NB4 (cell line): Measurements from ENCODE around the gene EXOC6.

ENCODE experiments used
- DNase-seq: peaks from one replicate; pipeline ENCODE4 v3.0.0; 2010; ENCODE audit warnings: low read depth
- H3K4me3 ChIP-seq: one replicate; pipeline ENCODE4 v1.5.1; 2011; ENCODE audit warnings: mild to moderate bottlenecking, low read depth, low read length, moderate library complexity
- CTCF ChIP-seq: IDR thresholded peaks from one replicate; pipeline ENCODE4 v1.5.1; 2012; ENCODE audit warnings: low read depth, low read length
- MAX ChIP-seq: IDR thresholded peaks from 2 replicates; pipeline ENCODE4 v1.6.1; 2011; ENCODE audit warnings: low read depth, low read length
- MYC ChIP-seq: IDR thresholded peaks from 2 replicates; pipeline ENCODE4 v1.6.1; 2011; ENCODE audit warnings: low read depth, low read length
- POLR2A ChIP-seq: IDR thresholded peaks from 2 replicates; pipeline ENCODE4 v1.6.1; 2011; ENCODE audit warnings: mild to moderate bottlenecking; ENCODE audit not compliant: insufficient read length; ENCODE audit errors: extremely low read depth

The EXOC6 gene

GRCh38 chr10:93063144-93063976 is 215.0 kb downstream of the EXOC6 start:
- DNase-seq: no peak
- no peak overlapping the region for H3K4me3 ChIP-seq
- TF ChIP-seq CTCF (no peak), MAX (no peak), POLR2A (no peak), MYC (no peak)

GRCh38 chr10:93063977-93064660 is 215.8 kb downstream of the EXOC6 start:
- no peak overlapping the region for H3K4me3 ChIP-seq
- DNase-seq: no peak
- TF ChIP-seq CTCF (no peak), MYC (no peak), POLR2A (no peak), MAX (no peak)

- H3K4me3 ChIP-seq: no peak overlapping the region
- TF ChIP-seq MAX: no peak
- TF ChIP-seq CTCF: no peak
- no peak for TF ChIP-seq POLR2A
- TF ChIP-seq MYC: no peak
- DNase-seq: no peak
Measured at GRCh38 chr10:93064874-93065660, 216.7 kb downstream of the EXOC6 start.

- no peak for TF ChIP-seq MAX
- TF ChIP-seq POLR2A: no peak
- no peak for TF ChIP-seq CTCF
- no peak for TF ChIP-seq MYC
- no peak for DNase-seq
- no peak overlapping the region for H3K4me3 ChIP-seq
Measured at GRCh38 chr10:93065675-93066543, 217.6 kb downstream of the EXOC6 start.

GRCh38 chr10:93066544-93066913 is 218.2 kb downstream of the EXOC6 start:
- no peak overlapping the region for H3K4me3 ChIP-seq
- TF ChIP-seq MAX (no peak), MYC (no peak), CTCF (no peak), POLR2A (no peak)
- no peak for DNase-seq
